GDM1 (cell line): ENCODE data around the gene GRB10.
"Not testable (repeated sequence)": the region's sequence is repeated elsewhere in the genome, so short reads cannot be mapped to it uniquely, and the experiment has no call there.

Experiments
- DNase-seq: peaks from one replicate; lab custom pipeline; 2025; lab: John Stamatoyannopoulos, UW

Gene GRB10

DNA sequence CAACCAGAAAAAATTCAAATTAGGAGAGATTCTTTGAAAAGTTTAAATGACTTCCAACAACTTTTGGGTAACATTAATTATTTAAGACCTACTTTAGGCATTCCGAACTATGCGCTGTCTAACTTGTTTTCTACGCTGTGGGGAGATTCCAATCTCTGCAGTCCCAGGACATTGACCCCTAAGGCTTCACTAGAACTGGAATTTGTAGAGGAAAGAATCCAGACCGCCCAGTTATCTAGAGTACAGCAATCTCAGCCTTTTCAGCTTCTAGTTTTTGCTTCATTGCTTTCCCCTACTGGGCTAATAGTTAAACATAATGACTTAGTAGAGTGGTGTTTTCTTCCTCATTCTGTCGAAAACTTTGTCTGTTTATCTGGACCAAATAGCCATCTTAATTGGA is 202.6 kb downstream of the GRB10 start:
- no peak for DNase-seq

DNA sequence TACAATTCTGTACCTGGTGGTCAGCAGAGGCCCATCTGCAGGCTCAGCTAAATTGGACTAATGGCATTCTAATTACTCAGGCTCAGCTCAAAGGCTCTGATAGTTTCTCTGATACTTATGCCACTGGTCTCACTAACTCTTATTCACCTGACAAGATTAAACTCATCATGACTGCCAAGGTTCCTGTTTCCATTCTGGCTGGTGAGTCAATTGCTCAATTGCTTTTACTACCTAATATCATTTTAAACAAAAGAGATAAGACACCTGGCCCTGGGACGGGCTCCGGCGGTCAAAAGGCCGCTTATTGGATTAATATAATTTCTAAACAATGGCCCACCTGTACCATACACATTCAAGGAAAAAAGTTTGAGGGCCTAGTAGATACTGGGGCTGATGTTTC is 204.6 kb downstream of the GRB10 start:
- DNase-seq: not testable (repeated sequence)

DNA sequence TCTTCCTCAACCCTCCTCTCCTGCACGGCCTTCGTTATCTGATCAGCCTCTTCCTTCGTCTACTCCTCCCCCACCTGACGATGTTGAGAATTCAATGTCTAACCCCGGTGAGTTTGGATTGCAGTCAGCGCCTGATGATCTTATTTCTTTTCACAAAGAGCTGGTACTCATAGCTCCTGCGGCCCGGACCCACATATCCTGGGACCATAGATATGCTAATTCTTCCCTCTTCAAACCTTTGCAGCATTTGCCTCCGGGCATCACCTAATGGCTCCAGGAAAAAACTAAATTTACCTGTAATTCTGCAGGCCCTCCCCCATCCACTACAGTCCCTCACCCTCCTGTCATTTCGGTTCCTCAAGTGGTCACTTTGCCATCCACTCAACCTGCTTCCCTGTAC is 205.1 kb downstream of the GRB10 start:
- DNase-seq: no peak

DNA sequence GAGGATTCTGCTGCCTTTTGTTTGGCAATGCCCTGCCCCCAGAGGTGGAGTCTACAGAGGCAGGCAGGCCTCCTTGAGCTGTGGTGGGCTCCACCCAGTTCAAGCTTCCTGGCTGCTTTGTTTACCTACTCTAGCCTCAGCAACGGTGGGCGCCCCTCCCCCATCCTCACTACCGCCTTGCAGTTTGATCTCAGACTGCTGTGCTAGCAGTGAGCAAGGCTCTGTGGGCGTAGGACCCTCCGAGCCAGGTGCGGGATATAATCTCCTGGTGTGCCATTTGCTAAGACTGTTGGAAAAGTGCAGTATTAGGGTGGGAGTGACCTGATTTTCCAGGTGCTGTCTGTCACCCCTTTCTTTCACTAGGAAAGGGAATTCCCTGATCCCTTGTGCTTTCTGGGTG is 206.3 kb downstream of the GRB10 start:
- not testable (repeated sequence) for DNase-seq

DNA sequence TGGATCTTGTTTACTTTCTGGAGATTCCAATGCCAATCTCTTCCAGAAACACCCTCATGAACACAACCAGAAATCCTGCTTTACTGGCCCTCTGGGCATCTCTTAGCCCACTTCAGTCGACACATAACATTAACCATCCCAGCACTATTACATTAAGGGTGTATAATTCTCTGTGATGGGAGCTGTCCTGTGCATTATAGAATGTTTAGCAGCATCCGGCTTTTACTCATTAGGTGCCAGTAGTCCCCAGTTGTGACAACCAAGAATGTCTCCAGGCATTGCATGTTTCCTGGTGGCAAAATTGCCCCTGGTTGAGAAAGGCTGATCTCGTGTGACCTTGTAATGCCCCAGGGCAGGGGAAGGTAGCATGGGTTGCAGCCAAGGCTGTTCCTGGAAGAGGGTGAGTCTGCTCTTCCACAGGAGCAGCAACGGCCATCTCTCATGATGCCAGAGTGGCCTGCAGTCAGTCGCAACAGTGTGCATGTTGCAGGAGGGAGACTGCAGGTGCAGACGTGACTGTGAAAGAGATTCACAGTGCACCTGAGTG is 214.9 kb downstream of the GRB10 start:
- no peak for DNase-seq

DNA sequence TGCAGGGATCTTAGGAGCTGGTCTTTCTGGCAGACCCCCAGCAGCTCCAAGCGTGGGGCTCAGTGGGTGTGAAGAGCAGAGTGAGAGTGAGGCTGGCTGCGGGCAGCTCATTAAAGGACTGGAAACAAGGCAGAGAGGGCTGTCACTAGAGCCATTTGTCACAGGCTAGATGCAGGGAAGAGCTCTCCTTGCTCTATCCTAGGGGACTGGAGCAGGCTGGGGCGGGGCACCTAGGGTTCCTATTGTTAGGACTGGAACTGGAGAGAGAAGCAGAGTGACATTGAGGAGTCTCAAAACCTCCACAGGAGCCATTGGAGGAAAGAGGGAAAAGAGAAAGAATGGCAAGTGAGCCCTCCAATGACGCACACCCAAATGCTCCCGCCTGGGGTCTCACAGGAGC is 216.7 kb downstream of the GRB10 start:
- DNase-seq: no peak

DNA sequence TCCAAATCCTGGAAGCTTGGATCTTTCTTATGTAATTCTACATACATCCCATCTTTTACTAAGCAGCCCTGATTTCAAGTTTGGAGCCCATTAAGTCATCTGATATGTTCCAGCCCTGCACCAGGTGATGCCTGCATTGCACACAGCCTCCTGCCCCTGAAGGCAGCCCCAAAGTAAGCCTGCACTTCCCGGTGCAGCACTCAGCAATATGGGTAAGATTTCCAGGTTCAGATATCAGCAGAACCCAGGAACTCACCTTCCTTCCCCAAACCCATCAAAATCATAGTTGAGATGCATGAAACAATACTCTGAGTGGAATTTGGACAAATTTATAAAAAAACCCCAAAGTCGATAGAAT is 217.2 kb downstream of the GRB10 start:
- no peak for DNase-seq

DNA sequence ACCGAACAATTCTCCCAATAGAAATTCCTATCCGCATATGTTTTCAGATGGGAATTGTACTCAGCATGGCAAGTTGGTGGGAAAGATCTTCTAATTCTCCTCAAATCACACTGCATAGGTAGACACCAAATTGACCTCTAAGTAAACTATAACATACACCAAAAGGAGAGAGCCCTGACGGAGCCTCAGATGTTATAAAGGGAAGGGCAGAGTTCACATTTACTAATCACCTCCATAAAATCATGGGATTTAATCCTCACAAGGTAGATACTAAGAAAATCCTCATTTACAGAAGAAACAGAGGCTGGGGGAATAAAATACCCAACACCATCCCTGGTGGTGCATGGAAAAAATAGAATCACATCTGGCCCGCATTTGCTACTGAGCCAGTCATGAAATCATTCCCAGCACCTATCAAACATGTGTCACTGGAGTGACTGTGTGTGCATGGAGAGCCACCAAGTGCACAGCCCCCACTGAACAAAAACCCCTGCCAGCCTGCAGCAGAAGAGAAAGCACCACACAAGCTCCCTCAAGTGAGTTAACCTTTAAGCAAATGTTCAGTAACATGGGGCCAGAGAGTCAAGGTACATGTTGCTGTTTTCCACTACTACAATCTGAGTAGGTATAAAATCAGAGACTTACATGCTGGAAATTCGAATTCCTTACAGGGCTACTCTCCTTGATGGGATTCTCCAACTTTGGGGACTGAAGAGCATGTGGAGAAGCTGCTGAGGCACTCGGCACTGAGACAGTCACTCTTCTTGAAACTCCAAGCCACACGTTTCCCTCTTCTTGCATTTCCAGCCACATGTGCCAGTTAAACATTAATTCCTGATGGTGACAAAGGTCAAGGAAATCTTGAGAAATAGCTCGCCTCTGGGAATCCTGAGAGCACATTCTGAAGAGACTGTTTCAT is 217.8 kb downstream of the GRB10 start, which contains the start of gene DDC:
DDC (minus strand) TSS at position 766 of the 919 bp plus-strand sequence. CDS start 21,320 bp downstream, outside the sequence.
- DNase-seq: no peak

DNA sequence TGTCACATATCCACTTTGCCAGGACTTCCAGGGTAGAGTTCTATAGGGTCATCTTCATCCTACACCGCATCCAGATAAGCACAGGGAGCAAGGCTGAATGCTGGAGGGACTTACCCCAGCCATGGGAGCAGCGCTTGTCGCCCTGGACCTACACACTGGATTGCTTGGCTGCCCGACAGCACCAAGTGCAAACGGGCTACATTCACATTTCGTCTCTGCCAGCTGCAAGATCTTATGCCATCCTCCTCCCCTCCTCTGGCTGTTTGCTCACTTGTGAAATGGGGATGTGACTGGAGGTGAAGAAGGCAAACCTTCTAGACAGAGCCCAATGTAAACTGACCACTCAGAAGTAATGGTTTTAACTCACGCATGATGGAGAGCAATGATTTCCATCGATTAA is 218.5 kb downstream of the GRB10 start:
- no peak for DNase-seq

DNA sequence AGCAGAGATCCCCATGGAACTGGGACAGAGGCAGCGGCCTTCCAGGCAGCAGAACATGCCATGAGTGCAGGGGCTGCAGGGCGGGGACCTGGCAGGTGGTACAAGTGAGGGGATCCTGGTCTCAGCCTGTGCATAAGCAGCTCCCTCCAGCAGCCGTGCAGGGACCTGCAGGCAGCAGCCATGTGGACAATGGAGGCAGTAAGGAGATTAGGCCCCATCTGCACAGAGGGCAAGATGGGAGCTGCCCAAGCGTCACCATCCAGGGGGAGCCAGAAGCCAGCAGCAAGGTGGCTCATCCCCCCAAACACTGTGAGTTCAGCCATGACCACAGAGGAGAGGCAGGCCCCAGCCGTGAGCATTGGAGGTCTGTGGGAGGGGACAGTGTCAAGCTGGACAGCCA is 220.6 kb downstream of the GRB10 start:
- no peak for DNase-seq

DNA sequence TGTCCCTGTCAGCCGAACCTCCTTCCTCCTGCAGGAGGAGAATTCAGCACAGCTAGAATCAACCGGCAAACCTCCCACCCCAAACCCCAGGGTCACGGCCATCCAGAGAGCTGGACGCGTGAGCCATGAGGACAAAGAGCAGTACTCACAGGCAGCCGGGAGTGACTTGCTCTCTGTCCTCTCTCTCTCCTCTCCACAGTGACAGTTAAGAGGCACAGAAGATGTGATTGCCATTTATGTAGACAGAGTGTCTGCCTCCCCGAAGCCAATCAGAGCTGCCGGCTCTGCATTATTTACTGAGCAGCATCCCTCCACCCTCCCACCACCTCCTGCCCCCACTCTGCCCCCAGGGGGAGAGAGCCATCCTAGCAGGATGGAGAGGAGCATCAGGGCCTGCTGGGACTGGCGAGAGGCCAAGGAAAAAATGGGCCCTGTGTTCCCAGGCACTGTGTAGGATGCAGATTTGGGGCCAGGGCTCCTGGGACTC is 221.8 kb downstream of the GRB10 start:
- DNase-seq: no peak

DNA sequence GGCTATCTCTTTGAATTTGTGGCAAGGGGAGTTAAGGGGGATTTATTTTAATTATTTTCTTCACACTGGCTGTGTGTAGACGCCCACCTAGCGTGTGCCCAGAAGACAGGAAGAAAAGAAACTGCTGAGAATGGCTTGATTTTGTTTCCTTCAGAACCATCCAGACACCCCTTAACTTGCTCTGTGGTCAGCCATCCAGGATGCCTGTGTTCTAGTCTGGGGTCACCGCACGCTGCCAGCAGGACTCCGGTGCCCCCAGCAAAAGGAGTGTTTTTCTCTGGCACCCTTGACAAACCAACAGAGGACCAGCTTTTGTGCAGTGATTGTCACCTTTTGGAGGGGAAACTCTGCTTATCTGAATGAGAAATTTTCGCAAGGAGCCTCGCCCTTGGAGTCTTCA is 222.8 kb downstream of the GRB10 start:
- no peak for DNase-seq

DNA sequence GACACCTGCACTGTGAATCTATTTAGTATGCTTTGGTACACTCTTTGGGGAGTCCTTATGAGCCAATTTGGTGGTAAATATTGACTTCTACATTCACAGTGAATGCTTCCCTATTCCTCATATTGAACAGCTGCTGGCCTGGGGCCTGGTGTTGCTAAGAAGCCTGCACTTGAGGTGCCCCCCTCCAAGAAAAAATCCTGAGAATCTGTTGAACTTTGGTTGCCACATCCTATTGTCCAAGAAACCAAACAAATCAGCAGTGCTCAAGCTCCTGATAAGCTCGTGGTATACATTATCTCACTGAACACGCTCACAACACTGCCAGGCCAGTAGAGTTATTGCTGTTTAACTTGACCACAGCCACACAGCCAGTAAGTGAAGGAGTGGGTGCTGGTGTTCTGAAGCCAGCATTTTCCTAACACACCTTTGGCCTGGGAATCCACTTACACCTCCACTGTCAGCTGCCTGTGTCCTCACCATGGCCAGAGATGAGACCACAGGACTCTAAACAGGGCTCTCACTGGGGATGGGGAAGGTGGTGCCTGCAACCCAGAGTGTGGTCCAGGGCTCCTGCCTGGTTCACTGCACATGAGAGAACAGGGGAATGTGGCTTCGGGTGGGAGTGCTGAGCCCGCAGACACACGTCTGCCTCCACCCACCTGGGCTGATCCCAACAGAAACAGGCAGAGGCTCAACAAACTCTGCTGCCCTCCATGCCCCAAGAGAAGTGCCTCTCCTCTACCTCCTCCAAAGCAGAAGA is 224.2 kb downstream of the GRB10 start:
- no peak for DNase-seq

DNA sequence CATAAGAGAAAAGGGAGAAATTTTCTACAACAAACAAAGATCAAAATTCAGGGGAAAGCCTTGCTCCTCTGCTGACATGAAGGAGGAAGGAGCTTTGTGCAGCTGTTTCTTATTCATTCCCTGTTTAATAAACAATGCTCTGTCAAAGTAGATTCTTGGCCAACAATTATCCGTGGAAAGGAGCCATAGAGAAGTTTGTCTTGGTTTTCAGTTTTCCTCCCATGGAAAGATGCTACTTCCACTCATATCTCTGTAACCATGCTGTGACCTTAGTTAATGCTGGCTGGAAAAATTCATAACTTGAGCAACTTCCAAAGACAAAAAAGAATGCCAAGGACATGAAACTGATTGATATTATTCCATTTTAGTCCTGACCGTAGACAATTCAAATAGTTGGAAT is 225.6 kb downstream of the GRB10 start:
- DNase-seq: no peak

DNA sequence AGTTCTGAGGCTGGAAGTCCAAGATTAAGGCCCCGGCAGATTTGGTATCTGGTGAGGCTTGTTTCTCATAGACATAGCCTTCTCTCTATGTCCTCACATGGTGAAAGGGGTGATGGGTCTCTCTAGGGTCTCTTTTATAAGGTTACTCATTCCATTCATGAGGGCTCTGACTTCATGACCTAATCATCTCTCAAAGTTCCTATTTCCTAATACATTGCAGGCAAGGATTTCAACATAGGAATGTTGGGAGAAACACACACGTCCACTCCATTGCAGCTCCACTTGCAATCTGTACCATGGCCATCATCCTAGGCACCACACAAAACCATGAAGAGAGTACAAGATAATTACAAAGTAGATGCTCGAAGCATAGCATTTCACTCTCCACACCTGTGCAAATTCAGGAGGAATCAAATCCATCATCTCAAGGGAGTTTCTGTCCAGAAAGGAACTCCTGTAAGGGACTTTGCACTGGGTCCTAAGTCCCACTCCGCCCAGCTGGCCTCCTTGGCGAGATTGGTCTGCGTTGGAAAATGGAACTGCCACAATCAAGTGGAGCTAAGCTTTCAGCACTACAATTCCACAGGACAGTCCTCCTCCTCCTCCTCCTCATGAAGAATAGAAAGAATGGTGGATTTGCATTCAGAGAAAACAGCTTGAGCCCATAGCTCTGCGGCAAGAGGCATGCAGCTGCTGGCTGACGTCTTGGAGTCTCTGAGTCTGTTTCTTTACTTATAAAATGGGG is 226.3 kb downstream of the GRB10 start:
- no peak for DNase-seq

DNA sequence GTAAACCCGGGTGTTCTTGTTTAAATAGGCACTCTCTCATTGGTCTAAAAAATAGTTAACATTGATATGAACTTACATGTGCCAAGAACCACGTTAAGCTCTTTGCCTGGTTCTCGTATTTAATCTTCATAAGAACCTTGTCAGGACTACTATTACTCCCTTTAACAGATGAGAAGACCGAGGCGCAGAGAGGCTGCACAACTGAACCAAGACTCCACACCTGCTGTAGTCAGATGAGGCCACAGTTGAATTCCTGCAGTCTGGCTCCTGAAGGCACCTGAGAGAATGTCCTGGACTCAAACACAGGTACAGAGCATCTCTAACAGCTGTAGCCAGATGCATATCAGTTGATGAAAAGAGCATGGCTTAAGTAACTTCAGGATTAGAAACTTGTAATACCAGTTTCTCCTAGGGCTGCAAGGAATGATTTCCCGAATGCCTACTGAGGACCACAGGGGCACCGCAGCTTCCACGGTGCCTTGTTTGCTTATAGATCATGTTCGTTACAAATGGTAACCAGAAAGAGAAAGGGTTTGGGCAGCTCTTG is 227.0 kb downstream of the GRB10 start:
- DNase-seq: no peak

DNA sequence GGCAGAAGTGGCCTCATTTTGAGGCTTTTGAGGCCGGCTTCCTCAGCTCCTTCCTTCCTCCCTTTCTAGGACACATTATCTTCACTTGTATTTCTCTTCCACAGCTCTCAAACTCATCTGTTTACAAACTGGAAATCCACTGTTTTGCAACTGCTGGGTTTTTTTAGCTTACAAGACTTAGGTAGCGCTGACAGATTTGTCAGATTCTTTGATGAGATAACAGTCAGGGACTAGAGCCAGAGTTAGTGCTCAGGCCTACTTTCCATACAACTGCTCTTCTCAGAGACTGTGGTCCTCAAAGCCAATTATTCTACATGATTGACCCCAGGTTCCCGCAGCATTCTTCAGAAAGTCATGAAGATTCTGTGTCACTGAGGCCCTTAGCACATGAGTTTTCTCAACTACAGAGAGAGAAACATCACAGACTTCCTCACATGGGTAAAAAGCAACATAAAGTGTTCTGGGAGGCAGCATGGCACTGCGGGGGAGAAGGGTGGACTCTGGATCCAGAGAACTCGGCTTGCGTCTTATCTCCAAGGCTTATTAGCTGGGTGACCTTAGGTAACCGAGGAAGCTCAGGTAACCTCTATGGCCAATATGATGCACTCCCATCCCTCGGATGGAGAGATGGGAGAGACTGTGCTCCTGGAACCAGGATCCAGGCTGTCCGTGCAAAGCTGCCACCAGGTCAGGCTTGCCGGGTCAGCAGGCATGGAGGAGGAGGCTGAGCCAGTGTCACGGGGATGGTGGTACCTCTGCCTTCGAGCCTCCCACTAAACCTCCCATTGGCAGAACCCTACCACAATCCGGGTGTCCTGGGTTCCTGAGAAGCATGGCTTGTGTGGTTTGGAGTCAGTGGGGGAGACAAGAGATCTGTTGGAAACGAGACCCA is 228.0 kb downstream of the GRB10 start:
- no peak for DNase-seq

DNA sequence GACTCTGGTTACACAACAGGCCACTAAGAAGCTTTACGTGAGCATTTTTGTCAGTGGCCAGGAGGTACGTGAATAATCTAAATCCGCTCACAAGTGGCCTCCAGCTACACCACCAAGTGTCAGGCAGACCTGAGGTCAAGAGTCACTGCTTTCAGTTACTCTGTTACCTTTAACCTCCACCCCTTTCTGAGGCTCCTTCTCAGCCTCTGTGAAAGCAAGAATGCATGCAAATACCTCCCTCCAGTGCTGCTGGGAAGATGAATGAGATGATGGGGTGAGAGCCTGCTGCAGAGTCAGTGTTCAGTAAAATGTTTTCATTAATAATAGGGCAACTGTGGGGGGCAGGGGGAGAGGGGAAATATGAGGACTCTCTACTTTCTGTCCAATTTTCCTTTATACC is 228.7 kb downstream of the GRB10 start:
- no peak for DNase-seq

DNA sequence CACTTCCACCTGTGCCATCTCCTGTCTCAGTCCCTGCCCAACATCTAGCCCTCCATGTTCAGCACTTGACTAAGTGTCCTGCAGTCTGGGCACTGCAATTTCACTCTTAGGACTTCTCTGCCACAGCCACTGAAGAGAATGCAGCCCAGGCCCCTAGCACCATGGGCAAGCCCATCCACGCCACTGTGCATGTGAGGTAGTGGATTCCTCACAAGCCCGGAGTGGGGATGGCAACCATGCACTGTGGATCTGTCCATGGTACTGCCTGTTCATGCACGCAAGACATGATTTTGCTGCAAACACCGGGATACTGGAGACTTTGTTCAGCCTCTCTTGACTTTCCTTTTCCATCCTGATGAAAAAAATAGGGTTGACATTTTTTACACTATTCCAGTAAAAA is 229.8 kb downstream of the GRB10 start:
- DNase-seq: no peak

DNA sequence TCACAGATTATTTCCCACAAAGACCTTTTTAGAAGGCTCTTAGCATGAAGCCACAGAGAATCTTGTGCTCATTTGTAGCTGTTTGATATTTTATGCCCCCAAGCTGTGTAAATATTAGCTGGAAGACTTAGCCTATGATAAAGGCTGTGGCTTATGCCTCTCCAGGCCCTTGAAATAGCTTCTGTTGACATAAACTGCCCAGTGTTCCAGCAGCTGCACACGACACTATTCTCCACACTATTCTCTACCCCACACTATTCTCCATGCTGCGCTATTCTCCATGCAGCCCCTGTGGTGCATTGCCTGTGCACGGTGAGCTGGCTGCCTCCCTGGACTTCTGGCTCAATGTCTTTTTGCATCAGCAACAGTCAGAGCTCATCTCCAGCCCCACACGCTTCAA is 230.6 kb downstream of the GRB10 start:
- DNase-seq: no peak

DNA sequence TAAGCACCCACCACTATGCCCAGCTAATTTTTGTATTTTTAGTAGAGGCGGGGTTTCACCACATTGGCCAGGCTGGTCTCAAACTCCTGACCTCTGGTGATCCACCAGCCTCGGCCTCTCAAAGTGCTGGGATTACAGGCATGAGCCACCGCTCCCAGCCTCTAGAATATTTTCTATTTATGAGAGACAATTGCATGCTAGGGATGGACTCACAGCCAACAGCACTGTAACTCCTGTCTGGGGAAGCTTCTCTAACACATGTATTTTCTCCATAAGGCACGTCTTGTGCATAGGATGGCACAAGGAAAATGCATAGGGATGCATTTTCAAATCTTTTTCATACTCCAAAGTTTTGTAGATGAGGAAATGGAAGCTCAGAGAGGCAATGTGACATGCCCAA is 237.1 kb downstream of the GRB10 start:
- DNase-seq: not testable (repeated sequence)
